ENCODE measurements around the gene TTLL11. TPM values are rescaled to one million over a fixed set of nuclear protein-coding genes. Genes with fewer than 3 reads are reported as not detected.
"Not testable (repeated sequence)": the region's sequence is repeated elsewhere in the genome, so short reads cannot be mapped to it uniquely, and the experiment has no call there.

The TTLL11 gene
- polyA plus RNA-seq, 4 donors: 3.2 to 4.8 (median 3.9) TPM

DNA sequence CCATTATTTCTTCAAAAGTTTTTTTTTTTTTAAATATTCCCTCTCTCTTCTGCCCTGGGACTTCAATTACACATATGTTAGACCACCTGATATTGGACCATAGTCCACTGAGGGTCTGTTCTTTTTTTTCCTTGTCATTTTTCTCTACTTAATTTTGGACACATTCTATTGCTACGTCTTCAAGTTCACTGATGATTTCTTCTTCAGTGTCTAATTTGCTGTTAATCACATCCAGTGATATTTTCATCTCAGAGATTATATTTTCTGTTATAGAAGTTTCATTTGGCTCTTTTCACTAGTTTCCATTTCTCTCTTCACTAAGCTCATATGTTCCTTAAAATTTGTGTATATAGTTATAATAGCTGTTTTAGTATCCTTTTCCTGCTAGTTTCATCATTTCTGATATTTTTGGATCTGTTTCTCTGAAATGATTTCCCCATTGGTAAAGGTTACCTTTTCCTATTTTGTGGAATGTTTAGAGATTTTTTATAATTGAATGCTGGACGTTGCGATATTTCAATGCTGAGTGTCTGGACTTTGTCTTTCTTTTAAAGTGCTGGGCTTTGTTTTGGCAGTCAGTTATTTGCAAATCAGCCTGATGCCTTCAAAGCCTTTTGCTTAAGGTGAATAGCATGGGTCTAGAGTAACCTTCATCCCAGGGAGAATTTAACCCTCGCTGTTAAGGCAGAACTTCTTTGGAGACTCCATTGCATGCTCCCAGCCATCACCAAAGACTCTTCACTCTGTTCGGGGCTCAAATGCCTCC, 111.8 kb downstream of the TTLL11 start:
- FAIRE-seq: no peak

DNA sequence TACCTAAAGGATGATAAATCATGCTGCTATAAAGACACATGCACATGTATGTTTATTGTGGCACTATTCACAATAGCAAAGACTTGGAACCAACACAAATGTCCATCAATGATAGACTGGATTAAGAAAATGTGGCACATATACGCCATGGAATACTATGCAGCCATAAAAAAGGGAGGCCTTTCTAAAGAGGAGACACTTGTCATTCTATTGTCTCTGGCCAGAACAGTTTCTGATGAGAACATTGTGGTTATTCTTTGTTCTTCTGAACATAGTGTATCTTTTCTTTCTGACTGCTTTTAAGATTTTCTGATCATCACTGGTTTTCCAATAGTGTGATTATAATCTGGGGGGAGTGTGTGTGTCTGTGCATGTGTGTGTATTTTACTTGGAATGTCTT, 112.4 kb downstream of the TTLL11 start:
- peaks cover 0 to 38% (median 0%) of the 10 kb centered on the region in 3 donors for H3K4me1 ChIP-seq (ENCODE audit: control insufficient read depth in 3 of 3, insufficient read depth in 2 of 3, low read depth in 1 of 3, low read length in 2 of 3)
- H3K27ac ChIP-seq (ENCODE audit: low read depth in 1 of 3, low read length in 2 of 3); H3K36me3 ChIP-seq (ENCODE audit: control insufficient read depth in 3 of 3, insufficient read depth in 2 of 3, low read depth in 1 of 3, low read length in 3 of 3); H3K27me3 ChIP-seq (ENCODE audit: control insufficient read depth in 3 of 3, insufficient read depth in 3 of 3, low read length in 3 of 3); FAIRE-seq; H3K4me3 ChIP-seq (ENCODE audit: low read depth in 1 of 3, low read length in 3 of 3); DNase-seq; H3K9me3 ChIP-seq (ENCODE audit: control insufficient read depth in 2 of 2, insufficient read depth in 1 of 2, low read depth in 1 of 2, low read length in 1 of 2): not testable (repeated sequence)
- 93 to 96% (median 95%) methylated on average over 1 of the region's 1 CpG for WGBS, 3 donors

More for the DNA sequence above, 111.8 kb downstream of the TTLL11 start:
- no peaks in the 10 kb centered on the region for H3K9me3 ChIP-seq (ENCODE audit: control insufficient read depth in 2 of 2, insufficient read depth in 1 of 2, low read depth in 1 of 2, low read length in 1 of 2)
- H3K27ac ChIP-seq (ENCODE audit: low read depth in 1 of 3, low read length in 2 of 3): peak overlapping the region in 1 of 3 donors; percentile 46
- no peak overlapping the region for H3K4me3 ChIP-seq (ENCODE audit: low read depth in 1 of 3, low read length in 3 of 3)
- H3K27me3 ChIP-seq (ENCODE audit: control insufficient read depth in 3 of 3, insufficient read depth in 3 of 3, low read length in 3 of 3): no peaks in the 10 kb centered on the region
- H3K4me1 ChIP-seq (ENCODE audit: control insufficient read depth in 3 of 3, insufficient read depth in 2 of 3, low read depth in 1 of 3, low read length in 2 of 3): peaks cover 0 to 35% (median 0%) of the 10 kb centered on the region in 3 donors
- DNase-seq: no peak
- H3K36me3 ChIP-seq (ENCODE audit: control insufficient read depth in 3 of 3, insufficient read depth in 2 of 3, low read depth in 1 of 3, low read length in 3 of 3): no peaks in the 10 kb centered on the region
- 86 to 92% (median 89%) methylated on average over 5 of the region's 5 CpGs for WGBS, 3 donors

- Histone ChIP-seq H3K9me3 (ENCODE audit: control insufficient read depth in 2 of 2, insufficient read depth in 1 of 2, low read depth in 1 of 2, low read length in 1 of 2) (no peaks in the 10 kb centered on the region), H3K27me3 (ENCODE audit: control insufficient read depth in 3 of 3, insufficient read depth in 3 of 3, low read length in 3 of 3) (no peaks in the 10 kb centered on the region), H3K27ac (ENCODE audit: low read depth in 1 of 3, low read length in 2 of 3) (no peak overlapping the region), H3K4me1 (ENCODE audit: control insufficient read depth in 3 of 3, insufficient read depth in 2 of 3, low read depth in 1 of 3, low read length in 2 of 3) (peaks cover 0 to 40% (median 0%) of the 10 kb centered on the region in 3 donors), H3K36me3 (ENCODE audit: control insufficient read depth in 3 of 3, insufficient read depth in 2 of 3, low read depth in 1 of 3, low read length in 3 of 3) (no peaks in the 10 kb centered on the region), H3K4me3 (ENCODE audit: low read depth in 1 of 3, low read length in 3 of 3) (no peak overlapping the region)
- WGBS, 3 donors: 85 to 90% (median 86%) methylated on average over 1 of the region's 1 CpG
- FAIRE-seq: no peak
- DNase-seq: no peak
These were observed 113.4 kb downstream of the TTLL11 start for GRCh38 chr9:121979736-121980135.

- no peaks in the 10 kb centered on the region for H3K27me3 ChIP-seq (ENCODE audit: control insufficient read depth in 3 of 3, insufficient read depth in 3 of 3, low read length in 3 of 3)
These were observed 116.4 kb downstream of the TTLL11 start for GRCh38 chr9:121976751-121977150.

GRCh38 chr9:121975801-121976277, 117.3 kb downstream of the TTLL11 start:
- H3K36me3 ChIP-seq (ENCODE audit: control insufficient read depth in 3 of 3, insufficient read depth in 2 of 3, low read depth in 1 of 3, low read length in 3 of 3): no peaks in the 10 kb centered on the region
- 14 to 62% (median 22%) methylated on average over 6 of the region's 6 CpGs for WGBS, 3 donors
- H3K9me3 ChIP-seq (ENCODE audit: control insufficient read depth in 2 of 2, insufficient read depth in 1 of 2, low read depth in 1 of 2, low read length in 1 of 2): no peaks in the 10 kb centered on the region
- H3K27me3 ChIP-seq (ENCODE audit: control insufficient read depth in 3 of 3, insufficient read depth in 3 of 3, low read length in 3 of 3): no peaks in the 10 kb centered on the region
- peak overlapping the region in 1 of 3 donors; percentile 9 for H3K4me3 ChIP-seq (ENCODE audit: low read depth in 1 of 3, low read length in 3 of 3)
- peaks cover 0 to 9% (median 0%) of the 10 kb centered on the region in 3 donors for H3K4me1 ChIP-seq (ENCODE audit: control insufficient read depth in 3 of 3, insufficient read depth in 2 of 3, low read depth in 1 of 3, low read length in 2 of 3)
- FAIRE-seq (no peak), DNase-seq (peak; percentile 88 to 91)
- H3K27ac ChIP-seq (ENCODE audit: low read depth in 1 of 3, low read length in 2 of 3): peak overlapping the region; percentile 14 to 91 (median 46)

More at GRCh38 chr9:121976751-121977150, 116.4 kb downstream of the TTLL11 start:
- Histone ChIP-seq H3K9me3 (ENCODE audit: control insufficient read depth in 2 of 2, insufficient read depth in 1 of 2, low read depth in 1 of 2, low read length in 1 of 2) (no peaks in the 10 kb centered on the region), H3K27ac (ENCODE audit: low read depth in 1 of 3, low read length in 2 of 3) (peak overlapping the region in 1 of 3 donors; percentile 91), H3K4me1 (ENCODE audit: control insufficient read depth in 3 of 3, insufficient read depth in 2 of 3, low read depth in 1 of 3, low read length in 2 of 3) (peaks cover 0 to 13% (median 0%) of the 10 kb centered on the region in 3 donors), H3K4me3 (ENCODE audit: low read depth in 1 of 3, low read length in 3 of 3) (no peak overlapping the region), H3K36me3 (ENCODE audit: control insufficient read depth in 3 of 3, insufficient read depth in 2 of 3, low read depth in 1 of 3, low read length in 3 of 3) (no peaks in the 10 kb centered on the region)
- DNase-seq (peak in 1 of 2 donors; percentile 35), FAIRE-seq (no peak)
- WGBS, 3 donors: 65 to 83% (median 68%) methylated on average over 1 of the region's 1 CpG

DNA sequence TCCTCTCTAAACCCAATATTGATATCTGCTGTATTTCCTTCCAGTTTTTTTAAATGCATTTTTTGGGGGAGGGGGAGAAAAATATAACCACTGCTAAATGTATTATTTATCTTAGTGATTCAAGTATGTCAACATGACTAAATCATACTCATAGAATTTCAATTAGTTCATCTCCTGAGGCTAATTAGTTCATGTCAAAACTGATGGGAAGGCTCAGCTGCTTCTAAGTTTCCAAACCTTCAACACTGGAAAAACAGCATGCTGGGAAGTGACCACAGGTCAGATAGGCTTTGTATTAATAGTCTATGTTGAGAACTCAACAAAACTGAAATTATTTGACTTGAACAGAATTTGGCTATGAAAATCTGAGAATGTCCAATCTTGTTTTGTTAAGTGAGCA, 118.7 kb downstream of the TTLL11 start:
- Histone ChIP-seq H3K27me3 (ENCODE audit: control insufficient read depth in 3 of 3, insufficient read depth in 3 of 3, low read length in 3 of 3) (no peaks in the 10 kb centered on the region), H3K36me3 (ENCODE audit: control insufficient read depth in 3 of 3, insufficient read depth in 2 of 3, low read depth in 1 of 3, low read length in 3 of 3) (no peaks in the 10 kb centered on the region), H3K4me1 (ENCODE audit: control insufficient read depth in 3 of 3, insufficient read depth in 2 of 3, low read depth in 1 of 3, low read length in 2 of 3) (peaks cover 0 to 9% (median 0%) of the 10 kb centered on the region in 3 donors), H3K4me3 (ENCODE audit: low read depth in 1 of 3, low read length in 3 of 3) (no peak overlapping the region), H3K9me3 (ENCODE audit: control insufficient read depth in 2 of 2, insufficient read depth in 1 of 2, low read depth in 1 of 2, low read length in 1 of 2) (no peaks in the 10 kb centered on the region), H3K27ac (ENCODE audit: low read depth in 1 of 3, low read length in 2 of 3) (no peak overlapping the region)
- DNase-seq (no peak), FAIRE-seq (no peak)

DNA sequence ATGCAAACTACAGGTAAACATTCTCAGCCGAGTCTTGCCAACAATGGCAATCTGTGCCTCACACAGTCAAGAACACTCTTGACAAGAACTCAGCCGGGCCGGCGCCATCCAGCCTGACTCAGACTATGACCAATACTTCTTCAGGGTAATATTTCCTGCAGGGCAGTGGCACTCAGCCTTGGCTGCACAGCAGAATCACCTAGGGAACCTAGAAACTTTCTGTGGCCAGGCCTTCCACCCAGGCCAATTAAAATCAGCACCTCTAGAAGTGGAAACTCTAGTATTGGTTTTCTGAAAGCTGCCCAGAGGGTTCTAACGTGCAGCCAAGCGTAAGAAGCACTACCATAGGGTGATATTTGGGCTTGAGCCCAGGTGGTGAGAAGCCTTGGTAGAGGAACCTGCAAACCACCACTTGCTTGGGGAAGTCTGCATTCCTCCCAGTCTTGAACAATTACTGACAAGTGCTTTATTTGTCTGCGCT, 120.6 kb downstream of the TTLL11 start:
- H3K4me1 ChIP-seq (ENCODE audit: control insufficient read depth in 3 of 3, insufficient read depth in 2 of 3, low read depth in 1 of 3, low read length in 2 of 3): peaks cover 0 to 9% (median 0%) of the 10 kb centered on the region in 3 donors
- whole genome bisulfite sequencing, 3 donors: 49 to 75% (median 54%) methylated on average over 7 of the region's 7 CpGs
- H3K9me3 ChIP-seq (ENCODE audit: control insufficient read depth in 2 of 2, insufficient read depth in 1 of 2, low read depth in 1 of 2, low read length in 1 of 2): no peaks in the 10 kb centered on the region
- no peaks in the 10 kb centered on the region for H3K36me3 ChIP-seq (ENCODE audit: control insufficient read depth in 3 of 3, insufficient read depth in 2 of 3, low read depth in 1 of 3, low read length in 3 of 3)
- H3K4me3 ChIP-seq (ENCODE audit: low read depth in 1 of 3, low read length in 3 of 3): no peak overlapping the region
- no peak for FAIRE-seq
- peak in 1 of 2 donors; percentile 51 for DNase-seq
- no peaks in the 10 kb centered on the region for H3K27me3 ChIP-seq (ENCODE audit: control insufficient read depth in 3 of 3, insufficient read depth in 3 of 3, low read length in 3 of 3)
- no peak overlapping the region for H3K27ac ChIP-seq (ENCODE audit: low read depth in 1 of 3, low read length in 2 of 3)

DNA sequence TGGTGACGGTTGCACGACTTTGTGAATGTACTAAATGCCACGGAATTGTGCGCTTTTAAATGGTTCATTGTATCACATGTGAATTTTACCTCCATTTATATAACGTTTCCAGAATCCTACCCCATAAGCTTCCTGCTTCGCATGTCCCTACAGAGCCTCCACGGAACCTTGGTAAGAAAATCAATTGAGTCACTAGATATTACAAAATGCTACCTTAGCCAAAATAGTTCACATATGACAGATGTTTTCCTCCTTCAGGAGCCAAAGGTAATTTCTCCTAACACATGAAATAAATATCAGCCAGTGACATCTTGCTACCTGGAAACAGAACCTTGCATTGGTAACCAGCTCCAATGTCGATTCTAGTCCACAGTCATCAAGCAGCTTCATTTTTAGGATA, 125.1 kb downstream of the TTLL11 start:
- 95 to 98% (median 97%) methylated on average over 8 of the region's 8 CpGs for WGBS, 3 donors
- no peak for DNase-seq

More for the DNA sequence above, 125.1 kb downstream of the TTLL11 start:
- H3K36me3 ChIP-seq (ENCODE audit: control insufficient read depth in 3 of 3, insufficient read depth in 2 of 3, low read depth in 1 of 3, low read length in 3 of 3): no peaks in the 10 kb centered on the region
- no peaks in the 10 kb centered on the region for H3K4me1 ChIP-seq (ENCODE audit: control insufficient read depth in 3 of 3, insufficient read depth in 2 of 3, low read depth in 1 of 3, low read length in 2 of 3)
- no peak overlapping the region for H3K27ac ChIP-seq (ENCODE audit: low read depth in 1 of 3, low read length in 2 of 3)
- H3K9me3 ChIP-seq (ENCODE audit: control insufficient read depth in 2 of 2, insufficient read depth in 1 of 2, low read depth in 1 of 2, low read length in 1 of 2): no peaks in the 10 kb centered on the region
- no peak for FAIRE-seq
- no peaks in the 10 kb centered on the region for H3K27me3 ChIP-seq (ENCODE audit: control insufficient read depth in 3 of 3, insufficient read depth in 3 of 3, low read length in 3 of 3)
- H3K4me3 ChIP-seq (ENCODE audit: low read depth in 1 of 3, low read length in 3 of 3): no peak overlapping the region
